Activated naive CD4-positive, alpha-beta T cell treated with anti-CD3 and anti-CD28 coated beads, Interleukin-2, amount 50 U/mL, for 72 hours (primary cell): ENCODE measurements around the gene DHX40. TPM values are rescaled to one million over a fixed set of nuclear protein-coding genes. Genes with fewer than 3 reads are reported as not detected.
"Not testable (repeated sequence)": the region's sequence is repeated elsewhere in the genome, so short reads cannot be mapped to it uniquely, and the experiment has no call there.

Experiments used
- ATAC-seq, 2 donors: fragments of 150-1000 bp; cut with Tn5 transposase; 2 replicates each; pipeline ENCODE4 v1.10.0; 2021; ENCODE audit warnings: mild to moderate bottlenecking in 2 of 2, moderate library complexity in 2 of 2
- DNase-seq, 2 donors: peaks; one replicate each; pipeline ENCODE4 v3.0.0; 2021 to 2022; ENCODE audit warnings: low spot score in 2 of 2
- H3K27ac Mint-ChIP-seq, 2 donors: one replicate each; pipeline ENCODE4 v1.8.0; 2022; ENCODE audit warnings: mild to moderate bottlenecking in 2 of 2, mixed read lengths in 2 of 2
- H3K36me3 Mint-ChIP-seq, 2 donors: one replicate each; pipeline ENCODE4 v1.8.0; 2022; ENCODE audit warnings: mixed read lengths in 2 of 2
- H3K9me3 Mint-ChIP-seq, 2 donors: one replicate each; pipeline ENCODE4 v1.8.0; 2022; ENCODE audit warnings: mixed read lengths in 2 of 2
- total RNA-seq, 2 donors: library from RNA; stranded (reverse); gene quantifications; one replicate each; pipeline ENCODE4 v1.2.3, GENCODE V29; 2022

DHX40 gene
- total RNA-seq, result 10 to 100 TPM; 16.4 to 33.1 TPM

DNA sequence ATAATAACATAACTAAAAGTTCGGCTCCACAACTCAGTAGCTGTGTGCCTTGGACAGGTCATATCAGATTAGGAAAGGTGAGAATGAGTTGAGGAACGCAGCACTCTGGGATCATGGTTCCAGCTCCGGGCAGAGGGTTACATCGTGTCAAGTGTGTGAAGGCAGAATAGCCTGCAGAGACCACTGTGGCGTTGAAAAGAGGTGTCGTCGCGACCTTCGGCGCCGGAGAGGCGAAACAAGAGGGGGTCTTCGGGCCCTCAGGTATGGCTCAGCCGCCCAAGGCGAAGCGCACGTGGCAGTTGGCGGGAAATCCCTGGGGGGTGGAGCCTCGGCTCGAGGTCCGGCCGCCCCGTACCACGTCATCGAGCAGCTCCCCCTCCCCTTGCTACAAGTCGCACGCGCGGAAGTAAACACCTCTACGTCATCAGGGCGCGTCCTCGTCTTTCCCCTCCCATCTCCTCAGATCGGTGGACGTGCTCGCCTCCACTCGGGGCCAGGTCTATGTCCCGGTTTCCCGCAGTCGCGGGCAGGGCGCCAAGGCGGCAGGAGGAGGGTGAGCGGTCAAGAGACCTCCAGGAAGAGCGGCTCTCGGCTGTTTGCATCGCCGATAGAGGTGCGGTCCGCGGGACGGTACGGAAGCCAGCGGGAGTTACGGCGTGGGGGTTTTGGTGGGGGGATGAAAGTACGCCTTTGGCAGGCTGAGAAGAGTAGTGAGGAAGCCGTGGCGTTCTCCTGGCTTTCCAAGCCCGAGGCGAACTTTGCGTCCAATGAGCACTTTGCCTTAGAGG, at the start of gene DHX40:
Gene DHX40, plus strand, starts transcription at position 440 of the 788 bp plus-strand sequence. Its CDS starts 62 bp downstream, at position 502.
- peaks cover 5 to 6% of the 10 kb centered on the region in 2 donors for H3K9me3 Mint-ChIP-seq
- ATAC-seq (peak; percentile 94 to 95), DNase-seq (peak; percentile 90 to 92)
- peaks cover 13 to 14% of the 10 kb centered on the region in 2 donors for H3K36me3 Mint-ChIP-seq
- peak within 1 kb of the TSS; percentile 95 to 99 for H3K27ac Mint-ChIP-seq

DNA sequence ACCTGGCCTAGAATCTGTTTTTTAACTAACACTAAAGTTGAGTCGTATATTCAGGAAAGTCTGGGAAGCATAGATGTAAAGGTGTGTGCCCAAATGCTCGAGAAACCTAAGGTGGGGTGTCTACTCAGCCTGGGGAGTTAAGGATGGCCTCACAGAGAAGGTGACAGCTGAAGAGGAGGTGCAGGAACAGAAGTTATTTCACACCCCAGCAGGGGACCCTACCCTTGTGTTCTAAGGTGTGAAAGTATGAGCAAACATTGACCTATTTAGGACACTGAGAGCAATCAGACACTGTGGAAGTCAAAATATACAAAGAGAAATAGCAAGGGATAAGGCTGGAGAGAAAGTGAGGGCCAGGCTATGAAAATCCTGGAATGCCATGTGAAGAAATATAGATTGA, 49.0 kb upstream of the DHX40 start:
- ATAC-seq (no peak), DNase-seq (no peak)
- Mint-ChIP-seq H3K36me3 (no peaks in the 10 kb centered on the region), H3K27ac (peak overlapping the region in 1 of 2 donors; percentile 85), H3K9me3 (no peaks in the 10 kb centered on the region)

DNA sequence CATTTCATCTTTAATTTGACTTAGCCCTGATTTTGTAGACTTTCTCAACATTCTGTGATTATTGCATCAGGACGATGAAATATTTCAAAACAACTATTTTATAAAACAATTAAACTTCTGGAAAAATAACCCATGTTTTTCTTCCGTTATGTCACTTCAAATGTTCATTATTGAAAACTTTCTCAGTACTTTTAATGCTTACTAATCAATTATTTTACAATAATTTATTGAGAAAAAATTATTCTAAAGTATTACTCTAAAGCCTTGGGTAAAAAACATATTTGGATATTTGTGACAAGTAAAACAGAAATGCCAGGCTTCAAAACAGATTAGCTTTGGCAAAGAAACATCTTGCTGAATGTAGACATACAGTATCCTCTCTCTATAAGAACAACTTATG, 46.3 kb upstream of the DHX40 start:
- Mint-ChIP-seq H3K27ac (no peak overlapping the region), H3K9me3 (no peaks in the 10 kb centered on the region), H3K36me3 (no peaks in the 10 kb centered on the region)
- DNase-seq, result no peak
- ATAC-seq, result no peak

DNA sequence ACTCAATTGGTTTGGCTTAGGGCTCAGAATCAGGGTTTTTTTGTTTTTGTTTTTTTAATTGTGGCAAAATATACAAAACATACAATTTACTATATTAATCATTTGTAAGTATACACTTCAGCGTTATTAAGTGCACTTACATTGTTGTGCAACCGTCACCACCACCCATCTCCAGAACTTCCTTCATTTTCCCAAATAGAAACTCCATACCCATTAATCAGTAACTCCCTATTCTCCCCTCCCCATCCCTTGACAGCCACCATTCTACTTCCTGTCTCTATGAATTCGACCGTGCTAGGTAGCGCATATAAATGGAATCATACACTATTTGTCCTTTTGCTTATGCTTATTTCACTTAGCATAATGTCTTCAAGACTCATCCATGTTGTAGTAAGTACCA, 45.2 kb upstream of the DHX40 start:
- DNase-seq (no peak), ATAC-seq (no peak)
- Mint-ChIP-seq H3K27ac (no peak overlapping the region), H3K9me3 (no peaks in the 10 kb centered on the region), H3K36me3 (no peaks in the 10 kb centered on the region)

GRCh38 chr17:59521465-59522126, 43.8 kb upstream of the DHX40 start:
- H3K36me3 Mint-ChIP-seq, result no peaks in the 10 kb centered on the region
- no peaks in the 10 kb centered on the region for H3K9me3 Mint-ChIP-seq
- DNase-seq (peak in 1 of 2 donors; percentile 75), ATAC-seq (peak; percentile 64 to 82)
- no peak overlapping the region for H3K27ac Mint-ChIP-seq

DNA sequence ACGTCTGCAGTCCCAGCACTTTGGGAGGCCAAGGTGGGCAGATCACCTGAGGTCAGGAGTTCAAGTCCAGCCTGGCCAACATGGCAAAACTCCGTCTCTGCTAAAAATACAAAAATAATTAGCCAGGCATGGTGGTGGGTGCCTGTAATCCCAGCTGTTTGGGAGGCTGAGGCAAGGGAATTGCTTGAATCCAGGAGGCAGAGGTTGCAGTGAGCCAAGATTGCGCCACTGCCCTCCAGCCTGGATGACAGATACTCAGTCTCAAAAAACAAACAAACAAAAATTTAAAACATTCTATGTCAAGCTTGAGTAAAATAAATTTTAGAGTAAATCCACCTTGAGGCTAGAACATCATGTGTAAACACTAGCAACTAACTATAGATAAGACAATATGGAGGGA, 40.5 kb upstream of the DHX40 start:
- H3K9me3 Mint-ChIP-seq, ATAC-seq, H3K36me3 Mint-ChIP-seq, H3K27ac Mint-ChIP-seq, DNase-seq: not testable (repeated sequence)

DNA sequence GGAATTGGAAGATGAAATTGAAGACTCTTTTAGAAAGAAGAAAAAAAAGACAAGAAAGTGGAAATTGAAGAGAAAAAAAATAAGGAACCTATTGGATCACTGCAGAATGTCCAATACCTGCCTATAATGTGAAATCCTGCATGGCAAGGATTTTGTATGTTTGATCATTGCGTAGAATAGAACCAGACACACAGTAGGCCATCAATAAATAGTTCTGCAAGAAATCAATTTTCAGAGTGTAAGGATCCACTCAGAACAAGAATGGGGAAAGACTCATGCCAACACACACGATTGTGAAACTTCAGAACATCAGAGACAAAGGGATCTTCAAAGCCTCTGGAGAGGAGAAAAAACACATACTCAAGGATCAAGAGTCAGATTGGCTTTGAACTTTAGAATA, 39.7 kb upstream of the DHX40 start:
- Mint-ChIP-seq H3K36me3 (no peaks in the 10 kb centered on the region), H3K9me3 (no peaks in the 10 kb centered on the region), H3K27ac (no peak overlapping the region)
- ATAC-seq, result no peak
- DNase-seq, result no peak

DNA sequence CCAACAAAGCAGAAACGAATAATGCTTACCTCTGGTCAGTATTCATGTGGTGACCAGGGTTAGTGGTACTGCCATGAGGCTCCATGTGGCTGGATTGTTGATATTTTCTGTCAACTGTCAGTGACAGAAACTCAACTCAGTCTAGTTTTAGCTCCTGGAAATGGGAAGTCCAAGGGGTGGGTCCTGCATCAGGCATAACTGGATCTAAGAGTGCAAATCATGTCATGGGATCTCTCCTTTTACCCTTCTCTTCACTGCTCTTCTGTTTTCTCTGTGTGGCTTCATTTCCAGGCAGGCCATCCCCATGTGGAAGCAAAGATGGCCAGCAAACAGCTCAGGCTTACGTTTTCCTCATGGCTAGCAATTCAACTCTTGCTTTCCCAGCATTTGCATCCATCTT, 39.0 kb upstream of the DHX40 start:
- DNase-seq, result no peak
- Mint-ChIP-seq H3K36me3 (no peaks in the 10 kb centered on the region), H3K9me3 (no peaks in the 10 kb centered on the region), H3K27ac (no peak overlapping the region)
- no peak for ATAC-seq

GRCh38 chr17:59527325-59527917, 38.0 kb upstream of the DHX40 start:
- H3K36me3 Mint-ChIP-seq, result no peaks in the 10 kb centered on the region
- no peak for ATAC-seq
- H3K9me3 Mint-ChIP-seq, result no peaks in the 10 kb centered on the region
- no peak for DNase-seq
- no peak overlapping the region for H3K27ac Mint-ChIP-seq

GRCh38 chr17:59527931-59528330, 37.5 kb upstream of the DHX40 start:
- H3K9me3 Mint-ChIP-seq, result no peaks in the 10 kb centered on the region
- ATAC-seq, result no peak
- no peak for DNase-seq
- H3K27ac Mint-ChIP-seq, result no peak overlapping the region
- H3K36me3 Mint-ChIP-seq, result no peaks in the 10 kb centered on the region

GRCh38 chr17:59530531-59530930, 34.9 kb upstream of the DHX40 start:
- DNase-seq, result no peak
- Mint-ChIP-seq H3K9me3 (no peaks in the 10 kb centered on the region), H3K27ac (no peak overlapping the region), H3K36me3 (no peaks in the 10 kb centered on the region)
- no peak for ATAC-seq

- no peaks in the 10 kb centered on the region for H3K9me3 Mint-ChIP-seq
- ATAC-seq (no peak), DNase-seq (no peak)
- no peaks in the 10 kb centered on the region for H3K36me3 Mint-ChIP-seq
- no peak overlapping the region for H3K27ac Mint-ChIP-seq
Measured at GRCh38 chr17:59533694-59534093, 31.7 kb upstream of the DHX40 start.

DNA sequence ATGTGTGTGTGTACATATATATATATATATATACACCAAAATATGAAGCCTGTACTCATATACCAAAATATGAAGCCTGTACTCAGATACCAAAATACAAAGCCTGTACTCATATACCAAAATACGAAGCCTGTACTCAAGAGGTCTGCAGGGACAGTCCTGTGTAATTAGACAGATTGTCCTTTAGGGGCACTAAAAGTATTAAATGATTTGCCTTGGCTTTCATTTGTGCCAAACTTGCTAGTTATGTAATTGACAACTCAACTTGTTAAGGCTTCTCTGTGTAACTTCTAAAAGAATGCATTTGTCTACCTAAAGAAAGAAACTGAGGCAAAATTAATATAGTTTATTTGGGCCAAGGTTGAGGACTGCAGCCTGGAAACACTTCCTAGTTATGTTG, 30.8 kb upstream of the DHX40 start:
- H3K9me3 Mint-ChIP-seq, result no peaks in the 10 kb centered on the region

GRCh38 chr17:59538195-59538909, 27.1 kb upstream of the DHX40 start:
- Mint-ChIP-seq H3K27ac (no peak overlapping the region), H3K9me3 (no peaks in the 10 kb centered on the region), H3K36me3 (no peaks in the 10 kb centered on the region)
- no peak for ATAC-seq
- no peak for DNase-seq

More for the DNA sequence above, 30.8 kb upstream of the DHX40 start:
- H3K36me3 Mint-ChIP-seq, result no peaks in the 10 kb centered on the region
- ATAC-seq (no peak), DNase-seq (no peak)
- no peak overlapping the region for H3K27ac Mint-ChIP-seq

GRCh38 chr17:59542960-59543635, 22.3 kb upstream of the DHX40 start:
- no peaks in the 10 kb centered on the region for H3K36me3 Mint-ChIP-seq
- H3K27ac Mint-ChIP-seq, result no peak overlapping the region
- DNase-seq (no peak), ATAC-seq (no peak)
- H3K9me3 Mint-ChIP-seq, result no peaks in the 10 kb centered on the region

- H3K36me3 Mint-ChIP-seq, result no peaks in the 10 kb centered on the region
- no peak for DNase-seq
- H3K9me3 Mint-ChIP-seq, result no peaks in the 10 kb centered on the region
- no peak for ATAC-seq
- no peak overlapping the region for H3K27ac Mint-ChIP-seq
Measured at GRCh38 chr17:59545942-59546341, 19.5 kb upstream of the DHX40 start.
